NCI-H510A (cell line): ENCODE data around the gene SPIRE1.
A peak's percentile ranks its signal among the peaks of the same experiment; 100 is the strongest.

Experiments used
- DNase-seq: peaks from one replicate; lab custom pipeline; 2025; lab: John Stamatoyannopoulos, UW

The SPIRE1 gene

GRCh38 chr18:12445554-12445953, 212.4 kb downstream of the SPIRE1 start:
- no peak for DNase-seq

GRCh38 chr18:12443551-12443950, 214.4 kb downstream of the SPIRE1 start:
- DNase-seq, result no peak

- DNase-seq, result no peak
These were observed 215.0 kb downstream of the SPIRE1 start for GRCh38 chr18:12442946-12443345.

- DNase-seq, result no peak
These were observed 216.4 kb downstream of the SPIRE1 start for GRCh38 chr18:12441475-12442034.

GRCh38 chr18:12438257-12438656, 219.7 kb downstream of the SPIRE1 start:
- DNase-seq, result no peak

- no peak for DNase-seq
These were observed 222.0 kb downstream of the SPIRE1 start for GRCh38 chr18:12435867-12436266.

GRCh38 chr18:12434541-12434929, 223.4 kb downstream of the SPIRE1 start:
- DNase-seq, result no peak

GRCh38 chr18:12433829-12434540, 223.9 kb downstream of the SPIRE1 start:
- no peak for DNase-seq

GRCh38 chr18:12432881-12433280, 225.0 kb downstream of the SPIRE1 start:
- no peak for DNase-seq

GRCh38 chr18:12432196-12432595, 225.7 kb downstream of the SPIRE1 start:
- DNase-seq, result no peak

GRCh38 chr18:12431561-12431960, 226.3 kb downstream of the SPIRE1 start:
- no peak for DNase-seq

- DNase-seq, result no peak
These were observed 227.5 kb downstream of the SPIRE1 start for GRCh38 chr18:12430137-12430990.

- DNase-seq, result no peak
These were observed 228.4 kb downstream of the SPIRE1 start for GRCh38 chr18:12429556-12429955.

GRCh38 chr18:12428923-12429322, 229.0 kb downstream of the SPIRE1 start:
- no peak for DNase-seq

GRCh38 chr18:12426924-12427323, 231.0 kb downstream of the SPIRE1 start:
- no peak for DNase-seq

- no peak for DNase-seq
These were observed 233.7 kb downstream of the SPIRE1 start for GRCh38 chr18:12424252-12424651.

GRCh38 chr18:12423820-12424219, 234.1 kb downstream of the SPIRE1 start:
- no peak for DNase-seq

GRCh38 chr18:12423393-12423792, 234.5 kb downstream of the SPIRE1 start:
- no peak for DNase-seq

GRCh38 chr18:12422936-12423335, 235.0 kb downstream of the SPIRE1 start:
- DNase-seq, result peak; percentile 14

- no peak for DNase-seq
These were observed 236.2 kb downstream of the SPIRE1 start for GRCh38 chr18:12421732-12422131.

- peak; percentile 20 for DNase-seq
These were observed 237.0 kb downstream of the SPIRE1 start for GRCh38 chr18:12420821-12421421.

- DNase-seq, result no peak
These were observed 240.2 kb downstream of the SPIRE1 start for GRCh38 chr18:12417687-12418086.
